HG03045 (cell line): ENCODE results near the gene AGPS.
"Not testable (repeated sequence)": the region's sequence is repeated elsewhere in the genome, so short reads cannot be mapped to it uniquely, and the experiment has no call there.

Source experiments
- ATAC-seq: cut with Tn5 transposase; IDR thresholded peaks from one replicate; pipeline ENCODE4 v1.9.1; 2021; ENCODE audit warnings: mild to moderate bottlenecking, moderate library complexity; ENCODE audit not compliant: unreplicated experiment

Gene AGPS

GRCh38 chr2:177466337-177467195 lies 74.0 kb downstream of the AGPS start:
- ATAC-seq, result no peak

GRCh38 chr2:177467646-177468045 lies 75.1 kb downstream of the AGPS start:
- ATAC-seq, result no peak

GRCh38 chr2:177471990-177472389 lies 79.4 kb downstream of the AGPS start:
- no peak for ATAC-seq

GRCh38 chr2:177474301-177474700 lies 81.7 kb downstream of the AGPS start:
- ATAC-seq, result no peak

GRCh38 chr2:177474998-177475397 lies 82.4 kb downstream of the AGPS start:
- no peak for ATAC-seq

- no peak for ATAC-seq
Observed at GRCh38 chr2:177476897-177477296, 84.3 kb downstream of the AGPS start.

GRCh38 chr2:177478029-177478428 lies 85.5 kb downstream of the AGPS start:
- ATAC-seq, result no peak

- no peak for ATAC-seq
Observed at GRCh38 chr2:177478907-177479306, 86.3 kb downstream of the AGPS start.

GRCh38 chr2:177482195-177482594 lies 89.6 kb downstream of the AGPS start:
- ATAC-seq, result no peak

- ATAC-seq, result no peak
Observed at GRCh38 chr2:177483531-177483930, 91.0 kb downstream of the AGPS start.

GRCh38 chr2:177484180-177484795 lies 91.7 kb downstream of the AGPS start:
- no peak for ATAC-seq

- not testable (repeated sequence) for ATAC-seq
Observed at GRCh38 chr2:177485657-177486056, 93.1 kb downstream of the AGPS start.

GRCh38 chr2:177489719-177490301 lies 97.2 kb downstream of the AGPS start:
- ATAC-seq, result no peak

GRCh38 chr2:177495945-177496344 lies 103.4 kb downstream of the AGPS start:
- ATAC-seq, result no peak

GRCh38 chr2:177496921-177497320 lies 104.3 kb downstream of the AGPS start:
- ATAC-seq, result no peak

- no peak for ATAC-seq
Observed at GRCh38 chr2:177501186-177501585, 108.6 kb downstream of the AGPS start.

- no peak for ATAC-seq
Observed at GRCh38 chr2:177506505-177506904, 113.9 kb downstream of the AGPS start.

GRCh38 chr2:177506998-177507397 lies 114.4 kb downstream of the AGPS start:
- no peak for ATAC-seq

GRCh38 chr2:177516824-177517544 lies 124.4 kb downstream of the AGPS start:
- no peak for ATAC-seq

GRCh38 chr2:177518754-177519153 lies 126.2 kb downstream of the AGPS start:
- ATAC-seq, result no peak

GRCh38 chr2:177519534-177520115 lies 127.1 kb downstream of the AGPS start:
- ATAC-seq, result no peak
